Measurements from ENCODE around the gene NPHP4.
A peak's percentile ranks its signal among the peaks of the same experiment; 100 is the strongest.

Gene NPHP4

GRCh38 chr1:6030547-6031261, 38.5 kb upstream of the NPHP4 start:
- H3K4me3 ChIP-seq (ENCODE audit: low read depth, low read length), result no peak overlapping the region
- no peak for TF ChIP-seq CTCF (IDR thresholded peaks at IDR 0.05; ENCODE audit: control insufficient read depth, extremely low read depth, insufficient read depth)
- DNase-seq (ENCODE audit: low read depth), result no peak

- no peak for TF ChIP-seq CTCF (IDR thresholded peaks at IDR 0.05; ENCODE audit: control insufficient read depth, extremely low read depth, insufficient read depth)
- no peak overlapping the region for H3K4me3 ChIP-seq (ENCODE audit: low read depth, low read length)
- no peak for DNase-seq (ENCODE audit: low read depth)
Observed at GRCh38 chr1:6030132-6030531, 37.9 kb upstream of the NPHP4 start.

GRCh38 chr1:6029351-6029750, 37.1 kb upstream of the NPHP4 start:
- no peak for TF ChIP-seq CTCF (IDR thresholded peaks at IDR 0.05; ENCODE audit: control insufficient read depth, extremely low read depth, insufficient read depth)
- H3K4me3 ChIP-seq (ENCODE audit: low read depth, low read length), result no peak overlapping the region
- no peak for DNase-seq (ENCODE audit: low read depth)

- no peak for TF ChIP-seq CTCF (IDR thresholded peaks at IDR 0.05; ENCODE audit: control insufficient read depth, extremely low read depth, insufficient read depth)
- DNase-seq (ENCODE audit: low read depth), result no peak
- no peak overlapping the region for H3K4me3 ChIP-seq (ENCODE audit: low read depth, low read length)
Observed at GRCh38 chr1:6028042-6028850, 36.0 kb upstream of the NPHP4 start.

- DNase-seq (ENCODE audit: low read depth), result no peak
- H3K4me3 ChIP-seq (ENCODE audit: low read depth, low read length), result no peak overlapping the region
- no peak for TF ChIP-seq CTCF (IDR thresholded peaks at IDR 0.05; ENCODE audit: control insufficient read depth, extremely low read depth, insufficient read depth)
Observed at GRCh38 chr1:6027591-6027990, 35.4 kb upstream of the NPHP4 start.

- H3K4me3 ChIP-seq (ENCODE audit: low read depth, low read length), result peak overlapping the region; percentile 54
- no peak for TF ChIP-seq CTCF (IDR thresholded peaks at IDR 0.05; ENCODE audit: control insufficient read depth, extremely low read depth, insufficient read depth)
- peak; percentile 70 for DNase-seq (ENCODE audit: low read depth)
Observed at GRCh38 chr1:6026095-6026809, 34.0 kb upstream of the NPHP4 start.
